Fibroblast of skin of abdomen (primary cell): Measurements from ENCODE around the gene GNPTG.
"Not testable (repeated sequence)": the region's sequence is repeated elsewhere in the genome, so short reads cannot be mapped to it uniquely, and the experiment has no call there.

ENCODE experiments used
- DNase-seq: peaks from one replicate; pipeline ENCODE4 v3.0.0-alpha.2; 2013

The GNPTG gene

DNA sequence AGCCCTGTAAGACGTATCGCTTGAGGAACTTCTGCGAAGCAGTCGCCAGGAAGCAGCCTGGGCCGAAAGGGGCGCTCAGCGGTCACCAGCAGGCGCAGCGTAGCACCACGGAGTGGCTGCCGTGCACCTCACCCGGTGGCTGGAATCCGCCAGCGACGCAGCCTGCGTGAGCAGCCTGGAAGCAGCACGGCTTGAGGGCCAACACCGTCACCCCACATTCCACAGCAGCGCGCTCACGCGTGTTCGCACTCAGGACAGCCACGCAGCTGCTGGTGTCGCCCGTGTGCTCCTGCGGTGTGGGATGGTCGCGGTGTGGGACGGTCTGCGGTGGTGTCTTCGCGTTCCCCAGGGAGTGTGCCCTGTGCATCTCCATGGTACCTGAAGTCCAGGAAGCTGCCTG, 32.7 kb upstream of the GNPTG start:
- DNase-seq, result no peak

DNA sequence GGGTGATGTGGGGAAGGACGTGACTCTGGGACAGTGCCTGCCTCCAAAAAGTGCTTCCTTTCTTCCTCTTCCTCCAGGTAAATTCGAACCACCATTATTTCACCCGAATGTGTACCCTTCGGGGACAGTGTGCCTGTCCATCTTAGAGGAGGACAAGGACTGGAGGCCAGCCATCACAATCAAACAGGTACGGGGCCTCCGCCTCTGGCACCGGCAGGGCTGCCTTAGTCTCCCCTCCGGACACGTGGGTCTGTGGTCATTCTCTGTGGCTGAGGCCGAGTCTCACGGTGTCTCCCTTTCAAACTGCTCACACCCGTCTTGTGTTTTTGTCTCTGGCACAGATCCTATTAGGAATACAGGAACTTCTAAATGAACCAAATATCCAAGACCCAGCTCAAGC, 31.6 kb upstream of the GNPTG start:
- no peak for DNase-seq

- no peak for DNase-seq
Observed at GRCh38 chr16:1320658-1321240, 31.0 kb upstream of the GNPTG start.

DNA sequence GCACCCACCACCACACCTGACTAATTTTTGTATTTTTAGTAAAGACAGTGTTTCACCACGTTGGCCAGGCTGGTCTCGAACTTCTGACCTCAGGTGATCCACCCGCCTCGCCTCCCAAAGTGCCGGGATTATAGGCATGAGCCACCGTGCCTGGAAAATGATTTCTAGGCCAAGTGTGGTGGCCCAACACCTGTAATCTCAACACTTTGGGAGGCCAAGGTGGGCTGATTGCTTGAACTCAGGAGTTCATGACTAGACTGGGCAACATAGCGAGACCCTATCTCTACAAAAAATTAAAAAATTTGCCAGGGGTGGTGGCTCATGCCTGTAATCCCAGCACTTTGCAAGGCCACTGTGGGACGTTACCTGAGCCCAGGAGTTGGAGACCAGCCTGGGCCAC, 29.3 kb upstream of the GNPTG start:
- no peak for DNase-seq

GRCh38 chr16:1323296-1324239, 28.2 kb upstream of the GNPTG start:
- no peak for DNase-seq

GRCh38 chr16:1324286-1324826, 27.4 kb upstream of the GNPTG start:
- no peak for DNase-seq

- no peak for DNase-seq
Observed at GRCh38 chr16:1325261-1325660, 26.5 kb upstream of the GNPTG start.

DNA sequence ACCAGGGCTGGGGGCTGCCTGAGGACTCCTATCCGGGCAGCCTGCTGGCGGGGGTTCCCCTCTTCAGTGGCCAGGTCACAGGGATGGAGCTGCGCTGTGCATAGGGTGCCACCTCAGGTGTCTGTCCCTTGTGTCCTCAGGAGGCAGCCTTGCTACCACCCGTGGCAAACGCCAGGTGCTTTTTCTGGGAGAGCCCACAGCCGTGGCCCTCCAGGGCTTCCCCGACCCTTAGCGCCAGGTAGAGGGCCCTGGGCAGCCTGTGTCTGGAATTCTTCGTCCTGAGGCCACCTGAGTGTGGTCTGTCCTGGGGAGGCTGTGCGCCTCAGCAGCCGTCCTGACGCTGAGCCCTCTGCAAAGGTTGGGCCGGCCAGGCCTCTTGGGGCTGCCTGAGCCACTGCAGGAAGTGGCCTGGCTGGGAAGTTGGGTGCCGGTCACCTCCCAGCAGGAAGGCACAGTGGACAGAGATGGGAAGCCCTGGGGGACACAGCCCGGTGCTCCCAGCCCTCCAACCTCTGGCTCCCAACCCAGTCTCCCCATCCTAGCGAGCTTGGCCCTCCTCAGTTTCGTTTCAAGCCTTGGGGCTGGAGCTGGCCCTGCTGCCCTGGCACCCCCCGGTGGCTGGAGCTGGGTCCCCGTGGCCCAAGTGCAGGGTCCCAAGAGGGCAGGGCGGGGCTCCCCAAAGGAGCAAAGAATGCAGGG, 25.9 kb upstream of the GNPTG start:
- no peak for DNase-seq

GRCh38 chr16:1326391-1326790, 25.3 kb upstream of the GNPTG start:
- DNase-seq, result no peak

DNA sequence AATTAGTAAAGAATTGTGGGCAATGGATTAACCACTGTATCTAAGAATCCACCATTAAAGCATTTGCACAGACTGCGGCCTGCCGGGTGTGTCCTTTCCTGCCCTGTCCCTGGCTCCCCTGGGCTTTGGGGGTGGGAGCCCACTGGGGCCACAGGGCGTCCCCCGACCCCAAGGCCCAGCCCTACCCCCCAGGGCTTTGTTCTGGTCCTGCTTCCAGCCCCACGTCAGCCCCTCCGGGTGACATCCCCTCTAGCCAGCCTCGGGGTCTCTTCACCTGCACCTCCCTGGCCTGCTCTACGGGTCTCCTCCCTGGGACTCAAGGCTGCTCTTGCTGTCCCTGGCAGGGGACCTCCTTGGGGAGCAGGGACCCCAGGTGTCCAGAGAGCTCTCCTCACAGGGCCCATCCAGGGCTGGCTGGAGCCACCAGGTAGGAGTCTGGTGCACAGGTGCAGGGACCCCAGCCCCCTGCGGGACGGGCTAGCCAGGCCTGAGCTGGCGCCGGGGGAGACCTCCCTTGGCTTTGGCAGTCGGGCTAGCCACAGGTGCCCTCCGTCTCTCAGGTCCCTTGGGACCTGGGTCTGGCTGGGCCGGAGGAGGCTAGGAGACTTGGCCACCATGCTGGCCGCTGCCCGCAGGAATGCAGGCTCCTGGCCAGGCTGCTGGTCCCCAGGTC, 24.6 kb upstream of the GNPTG start:
- no peak for DNase-seq

DNA sequence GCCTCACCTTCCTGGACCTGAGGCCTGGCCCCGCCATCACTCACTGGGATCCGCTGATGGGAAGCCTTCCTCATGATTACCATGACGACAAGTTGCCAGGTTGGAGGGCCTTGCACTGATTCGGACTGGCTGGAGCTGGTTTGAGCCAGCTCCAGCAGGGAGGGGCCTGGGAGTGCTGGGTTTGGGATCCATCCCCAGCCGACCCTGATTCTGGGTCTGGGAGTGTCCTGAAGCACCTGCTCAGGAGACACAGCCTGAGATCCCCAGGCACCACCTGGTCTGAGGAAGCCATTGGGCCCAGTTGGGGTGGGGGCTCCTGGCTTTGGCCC, 24.1 kb upstream of the GNPTG start:
- no peak for DNase-seq

DNA sequence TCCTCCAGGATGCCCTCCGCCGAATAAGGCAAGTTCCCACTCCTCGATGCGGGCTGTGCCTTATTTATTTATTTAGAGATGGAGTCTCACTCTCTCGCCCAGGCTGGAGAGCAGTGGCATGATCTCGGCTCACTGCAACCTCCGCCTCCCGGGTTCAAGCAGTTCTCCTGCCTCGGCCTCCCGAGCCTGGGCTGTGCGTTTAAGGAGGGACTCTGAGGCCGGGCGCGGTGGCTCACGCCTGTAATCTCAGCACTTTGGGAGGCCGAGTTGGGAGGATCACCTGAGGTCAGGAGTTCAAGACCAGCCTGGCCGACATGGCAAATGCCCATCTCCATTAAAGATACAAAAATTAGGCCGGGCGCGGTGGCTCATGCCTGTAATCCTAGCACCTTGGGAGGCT, 23.6 kb upstream of the GNPTG start:
- DNase-seq, result not testable (repeated sequence)

- not testable (repeated sequence) for DNase-seq
Observed at GRCh38 chr16:1328961-1329360, 22.8 kb upstream of the GNPTG start.

DNA sequence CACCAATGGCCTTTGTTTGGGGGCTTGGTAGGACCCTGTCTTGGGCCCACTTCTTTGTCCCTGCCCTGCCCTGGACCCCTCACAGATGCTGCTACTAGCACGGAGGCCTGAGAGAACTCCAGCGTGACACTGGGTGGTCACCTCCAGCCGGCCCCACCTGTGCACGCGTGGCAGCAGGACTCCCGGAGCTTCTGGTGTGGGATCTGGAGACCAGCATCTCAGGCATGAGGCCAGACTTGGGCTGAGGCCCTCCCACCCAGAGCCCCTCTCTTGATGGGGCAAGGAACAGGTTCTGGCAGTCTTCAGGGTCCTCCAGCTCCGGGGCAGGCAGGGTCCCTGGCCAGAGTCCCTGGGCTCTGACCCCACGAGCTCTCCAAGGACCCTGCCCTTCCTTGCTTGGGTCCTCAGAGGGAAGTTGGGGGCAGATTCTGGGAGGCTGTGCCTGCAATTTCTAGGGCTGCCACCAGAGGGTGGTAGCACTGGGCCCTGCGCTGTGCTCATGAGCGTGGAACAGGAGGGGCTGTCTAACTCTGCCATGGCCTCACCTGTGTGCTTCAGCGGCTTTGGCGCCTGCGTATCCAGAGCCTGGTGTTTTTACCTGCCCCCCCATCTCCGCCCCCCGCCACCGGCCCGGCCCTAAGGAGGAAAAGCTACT, 21.3 kb upstream of the GNPTG start:
- DNase-seq, result no peak

GRCh38 chr16:1330931-1331711, 20.6 kb upstream of the GNPTG start:
- DNase-seq, result no peak

- DNase-seq, result no peak
Observed at GRCh38 chr16:1331712-1332617, 19.8 kb upstream of the GNPTG start.

DNA sequence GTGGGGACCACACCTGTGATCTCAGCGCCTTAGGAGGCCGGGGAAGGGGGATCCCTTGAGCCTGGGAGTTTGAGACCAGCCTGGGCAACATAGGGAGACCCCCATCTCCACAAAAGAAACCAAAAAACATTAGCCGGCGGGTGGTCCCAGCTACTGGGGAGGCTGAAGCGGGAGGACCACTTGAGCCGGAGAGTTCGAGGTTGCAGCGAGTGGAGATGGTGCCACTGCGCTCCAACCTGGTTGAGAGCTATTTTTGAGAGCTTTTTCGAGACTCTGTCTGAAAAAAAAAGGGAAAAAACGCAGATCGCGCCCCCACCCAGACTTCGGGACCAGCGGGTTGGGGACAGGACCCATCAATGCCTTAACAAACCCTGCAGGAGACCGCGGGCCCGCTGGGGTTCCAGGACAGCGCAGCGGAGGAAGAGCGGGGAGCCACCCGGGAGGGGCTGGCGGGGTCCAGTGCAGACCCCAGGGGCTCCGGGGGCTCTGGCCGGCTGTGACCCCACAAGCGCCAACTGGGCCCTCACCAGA, 19.0 kb upstream of the GNPTG start:
- no peak for DNase-seq

GRCh38 chr16:1333149-1333812, 18.4 kb upstream of the GNPTG start, which contains the start of gene BAIAP3:
Gene BAIAP3, plus strand, starts transcription at chr16:1333645. Its CDS starts 4,905 bp downstream, at chr16:1338550.
- DNase-seq, result no peak
